Adrenal gland (tissue), 12 donors: Measurements from ENCODE around the gene GSTK1. TPM values are rescaled to one million over a fixed set of nuclear protein-coding genes. Genes with fewer than 3 reads are reported as not detected.

Experiments
- DNase-seq, 7 donors: peaks; one replicate each; pipeline ENCODE4 v3.0.0-alpha.2; 2019 to 2020
- H3K27ac ChIP-seq, 5 donors: fragments of 200-600 bp; sonication (generic) in 4 of 5; 1 replicate in 3 of 5; 2 replicates in 2 of 5; pipeline versions ENCODE4 v1.5.1 to v1.8.0; 2016 to 2020; ENCODE audit warnings: mild to moderate bottlenecking in 1 of 5
- H3K27me3 ChIP-seq: fragments of 200-600 bp; 2 replicates; pipeline ENCODE4 v1.8.0; 2021
- H3K36me3 ChIP-seq, 2 donors: fragments of 200-600 bp; replicated peaks in 1 of 2; 1 replicate in 1 of 2; 2 replicates in 1 of 2; pipeline versions ENCODE4 v1.5.1 to v1.8.0; 2018 to 2022
- H3K4me1 ChIP-seq, 2 donors: fragments of 200-600 bp; replicated peaks in 1 of 2; 1 replicate in 1 of 2; 2 replicates in 1 of 2; pipeline versions ENCODE4 v1.5.1 to v1.8.0; 2018 to 2021
- H3K4me3 ChIP-seq, 4 donors: fragments of 200-600 bp; sonication (generic) in 3 of 4; one replicate each; pipeline ENCODE4 v1.5.1; 2016 to 2018
- H3K9me3 ChIP-seq, 3 donors: fragments of 200-600 bp; sonication (generic) in 1 of 3; replicated peaks in 1 of 3; 1 replicate in 2 of 3; 2 replicates in 1 of 3; pipeline versions ENCODE4 v1.5.1 to v1.8.0; 2016 to 2021
- CTCF ChIP-seq, 6 experiments: fragments of 450-650 bp in 4 of 6; fragments of 200-600 bp in 2 of 6; sonication (generic) in 1 of 6; IDR thresholded peaks; 1 replicate in 5 of 6; 2 replicates in 1 of 6; pipeline versions ENCODE4 v1.5.1 to v1.8.0; 2016 to 2021; ENCODE audit warnings: antibody characterized with exemption in 6 of 6, mild to moderate bottlenecking in 2 of 6, moderate library complexity in 1 of 6
- POLR2A ChIP-seq, 2 donors: fragments of 450-650 bp; IDR thresholded peaks; one replicate each; pipeline ENCODE4 v1.6.1; 2017; ENCODE audit warnings: antibody characterized with exemption in 2 of 2, mild to moderate bottlenecking in 2 of 2, moderate library complexity in 1 of 2
- WGBS, 4 donors: extraction: QIAGEN DNeasy Blood & Tissue Kit in 2 of 4; methylation state at CpG; one replicate each; pipeline versions ENCODE4 v1.1.5 to v1.1.7; 2013 to 2017; 5-methylcytosine and 5-hydroxymethylcytosine counted together
- intact Hi-C, 2 donors: fragments of 100-400 bp; cut with DNase I; formaldehyde crosslinking; loops; one replicate each; pipeline versions ENCODE4 v1.14.1 to v1.15.0; 2022 to 2023
- polyA plus RNA-seq, 3 donors: library from polyadenylated mRNA; stranded (reverse); fragments of 200-250 nt in 2 of 3; fragments of 350-450 nt in 1 of 3; fragmentation: Illumina TruSeq in 1 of 3; extraction: RNeasy Lipid Tissue Mini Kit (QIAGEN cat#74804) in 1 of 3; gene quantifications; one replicate each; pipeline ENCODE4 v1.2.3, GENCODE V29; 2013 to 2014
- total RNA-seq, 9 donors: library from RNA; depleted of rRNA in 4 of 9; stranded (reverse); fragments of >200 nt in 4 of 9; fragments of 120-200 nt in 1 of 9; fragmentation: NEBNext Ultra II Directional in 1 of 9; extraction: Animal tissue kit (Norgen Biotek cat#: 25700) in 1 of 9; gene quantifications; one replicate each; pipeline versions ENCODE4 v1.1.0 to v1.2.4, GENCODE V29; 2013 to 2023
- donor health status: healthy with polysubstance abuse.
- donor health status: Bipolar disorder and iron deficiency.
- donor health status: DM: yes; HTN: yes; CAD: no.
- donor health status: DM: no; HTN: no; CAD: no.
- donor health status: DM: no; HTN: no; CAD: no.
- donor health status: DM: yes; HTN: yes; CAD: no.

GSTK1 gene
- total and polyA plus RNA-seq, 12 donors = 155 to 333 (median 220) TPM

GRCh38 chr7:143227806-143228205, 35.4 kb upstream of the GSTK1 start:
- 21 to 45% (median 39%) methylated on average over 1 of the region's 1 CpG for WGBS, 4 donors
- TF ChIP-seq POLR2A (IDR thresholded peaks at IDR 0.05) (no peak), CTCF (IDR thresholded peaks at IDR 0.05) (no peak)
- no peaks in the 10 kb centered on the region for H3K27me3 ChIP-seq
- no peaks in the 10 kb centered on the region for H3K9me3 ChIP-seq
- H3K36me3 ChIP-seq = no peaks in the 10 kb centered on the region
- DNase-seq = no peak
- intact Hi-C loops = no loop called here
- no peak overlapping the region for H3K27ac ChIP-seq
- peaks cover 0 to 5% of the 10 kb centered on the region in 2 donors for H3K4me1 ChIP-seq
- H3K4me3 ChIP-seq = no peak overlapping the region

- H3K4me1 ChIP-seq = peaks cover 0 to 5% of the 10 kb centered on the region in 2 donors
- H3K9me3 ChIP-seq = no peaks in the 10 kb centered on the region
- no peaks in the 10 kb centered on the region for H3K36me3 ChIP-seq
- intact Hi-C loops = no loop called here
- WGBS, 4 donors = 39 to 48% (median 41%) methylated on average over 9 of the region's 9 CpGs
- no peak for DNase-seq
- no peak overlapping the region for H3K4me3 ChIP-seq
- H3K27me3 ChIP-seq = no peaks in the 10 kb centered on the region
- no peak for TF ChIP-seq POLR2A (IDR thresholded peaks at IDR 0.05)
- TF ChIP-seq CTCF (IDR thresholded peaks at IDR 0.05) = no peak
- no peak overlapping the region for H3K27ac ChIP-seq
These were observed 34.0 kb upstream of the GSTK1 start for GRCh38 chr7:143229054-143229790.

- intact Hi-C loops = no loop called here
- no peaks in the 10 kb centered on the region for H3K9me3 ChIP-seq
- no peaks in the 10 kb centered on the region for H3K27me3 ChIP-seq
- WGBS, 4 donors = 85 to 95% (median 90%) methylated on average over 2 of the region's 2 CpGs
- no peaks in the 10 kb centered on the region for H3K36me3 ChIP-seq
- no peak overlapping the region for H3K27ac ChIP-seq
- TF ChIP-seq POLR2A (IDR thresholded peaks at IDR 0.05) = no peak
- no peak for TF ChIP-seq CTCF (IDR thresholded peaks at IDR 0.05)
- peaks cover 0 to 5% of the 10 kb centered on the region in 2 donors for H3K4me1 ChIP-seq
- H3K4me3 ChIP-seq = no peak overlapping the region
- DNase-seq = no peak
These were observed 32.4 kb upstream of the GSTK1 start for GRCh38 chr7:143230602-143231457.

- TF ChIP-seq POLR2A (IDR thresholded peaks at IDR 0.05) (no peak), CTCF (IDR thresholded peaks at IDR 0.05) (no peak)
- whole genome bisulfite sequencing, 4 donors = 91 to 93% (median 92%) methylated on average over 2 of the region's 2 CpGs
- Histone ChIP-seq H3K27me3 (no peaks in the 10 kb centered on the region), H3K4me3 (no peak overlapping the region), H3K36me3 (no peaks in the 10 kb centered on the region), H3K27ac (no peak overlapping the region), H3K4me1 (no peaks in the 10 kb centered on the region), H3K9me3 (peaks cover 0 to 4% (median 0%) of the 10 kb centered on the region in 3 donors)
- intact Hi-C loops = no loop called here
- DNase-seq = no peak
These were observed 29.3 kb upstream of the GSTK1 start for GRCh38 chr7:143233816-143234532.
